ENCODE data around the gene LIPT2. TPM values are rescaled to one million over a fixed set of nuclear protein-coding genes. Genes with fewer than 3 reads are reported as not detected.

LIPT2 gene
- total and polyA plus RNA-seq, 2 of the 4 experiments (the other 2 are of a cell fraction): 1.7 to 2.9 TPM

DNA sequence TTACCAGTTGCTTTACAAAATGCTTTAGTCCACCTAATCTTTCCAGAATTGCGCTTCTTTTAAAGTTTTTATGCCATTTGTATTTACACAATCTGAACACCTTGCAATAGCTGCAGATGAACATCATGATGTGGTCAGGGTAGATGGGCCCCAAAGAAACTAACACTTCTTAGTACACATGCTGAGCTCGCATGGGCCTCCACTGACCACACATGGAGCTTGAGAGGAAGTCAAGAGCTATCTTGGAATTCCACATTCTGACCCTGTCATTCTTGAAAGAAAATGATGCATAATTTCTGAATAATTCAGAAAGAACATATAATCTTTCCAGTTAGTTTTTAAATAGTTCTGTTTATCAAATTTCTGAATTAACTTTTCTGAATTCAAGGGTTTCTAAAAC is 7.7 kb downstream of the LIPT2 start:
- no peak overlapping the region for H3K4ac ChIP-seq (ENCODE audit: low read depth, low read length)
- no peak overlapping the region for H3K23ac ChIP-seq (ENCODE audit: low read depth, low read length)
- no peak for ATAC-seq (ENCODE audit: low read depth)
- no peaks in the 10 kb centered on the region for H4K20me1 ChIP-seq (ENCODE audit: insufficient read depth, low read length)
- H2BK120ac ChIP-seq (ENCODE audit: low read depth, low read length): no peak overlapping the region
- no peak overlapping the region for H2AFZ ChIP-seq (replicated peaks; ENCODE audit: low read length, poor library complexity)
- H3K9ac ChIP-seq (ENCODE audit: low read depth, low read length): no peak overlapping the region
- no peak for DNase-seq
- in situ Hi-C loops (cut with MboI; ENCODE audit: low sequenced_read_pairs): no loop called here
- H3K9me1 ChIP-seq (ENCODE audit: insufficient read depth, low read length): no peaks in the 10 kb centered on the region
- no peaks in the 10 kb centered on the region for H3K36me3 ChIP-seq (ENCODE audit: control insufficient read depth, insufficient read depth, low read length)
- BruUV-seq (replicated peaks): no TSS peak
- H3K56ac ChIP-seq (ENCODE audit: extremely low read depth, insufficient read depth, low read length): no peak overlapping the region
- H4K5ac ChIP-seq (ENCODE audit: low read depth, low read length): no peak overlapping the region
- no peak overlapping the region for H2BK5ac ChIP-seq (ENCODE audit: low read depth, low read length, poor library complexity, severe bottlenecking)
- H3K4me3 ChIP-seq (ENCODE audit: insufficient read depth, low read depth, low read length): no peak overlapping the region
- no peak overlapping the region for H2AK5ac ChIP-seq (ENCODE audit: low read depth, low read length)
- CTCF ChIA-PET: no interaction called here
- no peaks in the 10 kb centered on the region for H3K9me3 ChIP-seq (ENCODE audit: control insufficient read depth, insufficient read depth, low read length)
- H3K4me2 ChIP-seq (ENCODE audit: low read depth, low read length): no peak overlapping the region
- TF ChIP-seq, protein P1, sequence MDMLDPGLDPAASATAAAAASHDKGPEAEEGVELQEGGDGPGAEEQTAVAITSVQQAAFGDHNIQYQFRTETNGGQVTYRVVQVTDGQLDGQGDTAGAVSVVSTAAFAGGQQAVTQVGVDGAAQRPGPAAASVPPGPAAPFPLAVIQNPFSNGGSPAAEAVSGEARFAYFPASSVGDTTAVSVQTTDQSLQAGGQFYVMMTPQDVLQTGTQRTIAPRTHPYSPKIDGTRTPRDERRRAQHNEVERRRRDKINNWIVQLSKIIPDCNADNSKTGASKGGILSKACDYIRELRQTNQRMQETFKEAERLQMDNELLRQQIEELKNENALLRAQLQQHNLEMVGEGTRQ (IDR thresholded peaks at IDR 0.05; ENCODE audit: low read depth, low read length): no peak
- no peak for TF ChIP-seq POLR2A (IDR thresholded peaks at IDR 0.05; ENCODE audit: low read depth, low read length)
- no peak for TF ChIP-seq MAZ (IDR thresholded peaks at IDR 0.05; ENCODE audit: borderline replicate concordance, low read depth, low read length)
- TF ChIP-seq, protein P2, sequence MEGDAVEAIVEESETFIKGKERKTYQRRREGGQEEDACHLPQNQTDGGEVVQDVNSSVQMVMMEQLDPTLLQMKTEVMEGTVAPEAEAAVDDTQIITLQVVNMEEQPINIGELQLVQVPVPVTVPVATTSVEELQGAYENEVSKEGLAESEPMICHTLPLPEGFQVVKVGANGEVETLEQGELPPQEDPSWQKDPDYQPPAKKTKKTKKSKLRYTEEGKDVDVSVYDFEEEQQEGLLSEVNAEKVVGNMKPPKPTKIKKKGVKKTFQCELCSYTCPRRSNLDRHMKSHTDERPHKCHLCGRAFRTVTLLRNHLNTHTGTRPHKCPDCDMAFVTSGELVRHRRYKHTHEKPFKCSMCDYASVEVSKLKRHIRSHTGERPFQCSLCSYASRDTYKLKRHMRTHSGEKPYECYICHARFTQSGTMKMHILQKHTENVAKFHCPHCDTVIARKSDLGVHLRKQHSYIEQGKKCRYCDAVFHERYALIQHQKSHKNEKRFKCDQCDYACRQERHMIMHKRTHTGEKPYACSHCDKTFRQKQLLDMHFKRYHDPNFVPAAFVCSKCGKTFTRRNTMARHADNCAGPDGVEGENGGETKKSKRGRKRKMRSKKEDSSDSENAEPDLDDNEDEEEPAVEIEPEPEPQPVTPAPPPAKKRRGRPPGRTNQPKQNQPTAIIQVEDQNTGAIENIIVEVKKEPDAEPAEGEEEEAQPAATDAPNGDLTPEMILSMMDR (conservative IDR thresholded peaks at IDR 0.05; ENCODE audit: low read depth, low read length): no peak
- TF ChIP-seq MAFK (IDR thresholded peaks at IDR 0.05; ENCODE audit: low read depth, low read length): no peak
- no peak for TF ChIP-seq NFE2L2 (IDR thresholded peaks at IDR 0.05; ENCODE audit: low read depth, low read length)
- no peak for TF ChIP-seq RFX5 (IDR thresholded peaks at IDR 0.05; ENCODE audit: low read depth, low read length)
- no peak for TF ChIP-seq CHD1 (IDR thresholded peaks at IDR 0.05; ENCODE audit: low read depth, low read length)
- TF ChIP-seq CEBPB (IDR thresholded peaks at IDR 0.05; ENCODE audit: low read depth, low read length): no peak
- TF ChIP-seq BHLHE40 (IDR thresholded peaks at IDR 0.05; ENCODE audit: low read depth, low read length): no peak
- no peak for TF ChIP-seq FOS (IDR thresholded peaks at IDR 0.05; ENCODE audit: low read depth, low read length)
- no peak for TF ChIP-seq SMC3 (IDR thresholded peaks at IDR 0.05; ENCODE audit: low read depth, low read length)
- TF ChIP-seq RCOR1 (IDR thresholded peaks at IDR 0.05; ENCODE audit: insufficient replicate concordance, low read length): no peak
- TF ChIP-seq MXI1 (IDR thresholded peaks at IDR 0.05; ENCODE audit: borderline replicate concordance, low read depth, low read length): no peak
- TF ChIP-seq, protein P3, sequence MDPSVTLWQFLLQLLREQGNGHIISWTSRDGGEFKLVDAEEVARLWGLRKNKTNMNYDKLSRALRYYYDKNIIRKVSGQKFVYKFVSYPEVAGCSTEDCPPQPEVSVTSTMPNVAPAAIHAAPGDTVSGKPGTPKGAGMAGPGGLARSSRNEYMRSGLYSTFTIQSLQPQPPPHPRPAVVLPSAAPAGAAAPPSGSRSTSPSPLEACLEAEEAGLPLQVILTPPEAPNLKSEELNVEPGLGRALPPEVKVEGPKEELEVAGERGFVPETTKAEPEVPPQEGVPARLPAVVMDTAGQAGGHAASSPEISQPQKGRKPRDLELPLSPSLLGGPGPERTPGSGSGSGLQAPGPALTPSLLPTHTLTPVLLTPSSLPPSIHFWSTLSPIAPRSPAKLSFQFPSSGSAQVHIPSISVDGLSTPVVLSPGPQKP (IDR thresholded peaks at IDR 0.05; ENCODE audit: borderline replicate concordance, low read depth, low read length): no peak
- H4K91ac ChIP-seq (ENCODE audit: insufficient read depth, low read depth, low read length): no peak overlapping the region
- POLR2A ChIA-PET (ENCODE audit: unreplicated experiment): no interaction called here
- dilution Hi-C loops (cut with HindIII; ENCODE audit: low sequenced_read_pairs, unreplicated experiment): no loop called here
- intact Hi-C loops (cut with micrococcal nuclease): no loop called here
- H2BK15ac ChIP-seq (ENCODE audit: low read depth, low read length): no peak overlapping the region
- peaks cover 18% of the 10 kb centered on the region for H3K27me3 ChIP-seq (ENCODE audit: control insufficient read depth, insufficient read depth, low read length)
- no peak overlapping the region for H3K18ac ChIP-seq (ENCODE audit: low read depth, low read length)
- H3K79me1 ChIP-seq (ENCODE audit: low read depth in 1 of 2, low read length in 2 of 2): no peaks in the 10 kb centered on the region
- H3K14ac ChIP-seq (replicated peaks; ENCODE audit: low read depth, low read length): no peak overlapping the region
- no peak overlapping the region for H3K27ac ChIP-seq (ENCODE audit: insufficient read depth, low read length)
- no CpG with 5 or more reads among the region's 2 CpGs for WGBS, 2 experiments (ENCODE audit: extremely low coverage in 2 of 2, insufficient read length in 1 of 2)
- H4K8ac ChIP-seq (ENCODE audit: low read depth in 2 of 2, low read length in 2 of 2): no peak overlapping the region
- H3K4me1 ChIP-seq (ENCODE audit: control insufficient read depth, insufficient read depth, low read length): no peaks in the 10 kb centered on the region
- no peak overlapping the region for H2BK20ac ChIP-seq (ENCODE audit: low read depth, low read length)
- H2AK9ac ChIP-seq (replicated peaks; ENCODE audit: low read depth, low read length, poor library complexity): no peak overlapping the region

All from IMR-90 (cell line).